B cell (primary cell): ENCODE data around the gene GLB1L3. TPM values are rescaled to one million over a fixed set of nuclear protein-coding genes. Genes with fewer than 3 reads are reported as not detected.

Source experiments
- ATAC-seq: fragments of 200-7000 bp; cut with Tn5 transposase; one replicate; pipeline ENCODE4 v1.10.0; 2021; ENCODE audit warnings: low read depth, mild to moderate bottlenecking, moderate number of reproducible peaks, moderate library complexity
- CTCF ChIA-PET: fragments of 350-600 bp; sonication (Branson Sonifier 250); formaldehyde crosslinking; loops from one replicate; lab custom pipeline; 2021; ENCODE audit warnings: antibody characterized with exemption, inconsistent platforms; lab: Charles Lee
- POLR2A ChIA-PET: fragments of 350-600 bp; sonication (Branson Sonifier 250); formaldehyde crosslinking; loops from one replicate; lab custom pipeline; 2021; ENCODE audit warnings: antibody characterized with exemption; lab: Charles Lee
- DNase-seq: peaks from one replicate; pipeline ENCODE4 v3.0.0; 2013
- H2AFZ ChIP-seq: 2 replicates; pipeline ENCODE4 v1.6.1; 2012; ENCODE audit warnings: mild to moderate bottlenecking, low read depth, low read length; ENCODE audit not compliant: insufficient read depth, poor library complexity, severe bottlenecking
- H3K27ac ChIP-seq, 2 donors: 1 replicate in 1 of 2; 2 replicates in 1 of 2; pipeline ENCODE4 v1.5.1; 2012 to 2013; ENCODE audit warnings: low read length in 2 of 2, mild to moderate bottlenecking in 2 of 2, moderate library complexity in 1 of 2
- H3K27me3 ChIP-seq, 4 experiments: fragments of 200-600 bp in 1 of 4; sonication (generic) in 1 of 4; replicated peaks in 1 of 4; 1 replicate in 2 of 4; 2 replicates in 2 of 4; pipeline versions ENCODE4 v1.6.1 to v1.7.0; 2013 to 2016; ENCODE audit warnings: low read length in 3 of 4, mild to moderate bottlenecking in 2 of 4, mixed read lengths in 1 of 4, moderate library complexity in 1 of 4; ENCODE audit not compliant: insufficient read depth in 4 of 4, control insufficient read depth in 3 of 4; ENCODE audit errors: control extremely low read depth in 1 of 4
- H3K36me3 ChIP-seq, 2 experiments: replicated peaks in 1 of 2; 1 replicate in 1 of 2; 2 replicates in 1 of 2; pipeline versions ENCODE4 v1.6.1 to v1.7.1; 2013; ENCODE audit warnings: low read length in 1 of 2; ENCODE audit not compliant: insufficient read depth in 2 of 2, control insufficient read depth in 1 of 2; ENCODE audit errors: control extremely low read depth in 1 of 2, extremely low read depth in 1 of 2
- H3K4me1 ChIP-seq, 2 donors: fragments of 200-600 bp in 1 of 2; sonication (generic) in 1 of 2; 1 replicate in 1 of 2; 2 replicates in 1 of 2; pipeline versions ENCODE4 v1.5.1 to v1.6.1; 2013 to 2017; ENCODE audit warnings: low read length in 2 of 2; ENCODE audit not compliant: control insufficient read depth in 2 of 2, insufficient read depth in 2 of 2
- H3K4me2 ChIP-seq: replicated peaks from 2 replicates; pipeline ENCODE3; 2012; ENCODE audit warnings: mild to moderate bottlenecking, low read depth, low read length; ENCODE audit not compliant: poor library complexity, severe bottlenecking
- H3K4me3 ChIP-seq, 5 experiments: fragments of 200-600 bp in 1 of 5; sonication (generic) in 1 of 5; 1 replicate in 3 of 5; 2 replicates in 2 of 5; pipeline versions ENCODE4 v1.5.1 to v1.7.0; 2011 to 2016; ENCODE audit warnings: low read length in 4 of 5, mild to moderate bottlenecking in 4 of 5, low read depth in 2 of 5, control low read depth in 1 of 5, moderate library complexity in 1 of 5; ENCODE audit not compliant: insufficient read depth in 1 of 5; ENCODE audit errors: control extremely low read depth in 1 of 5, extremely low read depth in 1 of 5
- H3K79me2 ChIP-seq: fragments of 200-600 bp; sonication (generic); one replicate; pipeline ENCODE4 v1.6.0; 2016; ENCODE audit warnings: low read length; ENCODE audit not compliant: control insufficient read depth, insufficient read depth
- H3K9ac ChIP-seq: fragments of 200-600 bp; sonication (generic); 2 replicates; pipeline ENCODE4 v1.6.1; 2017; ENCODE audit warnings: mild to moderate bottlenecking, low read length, moderate library complexity
- H3K9me3 ChIP-seq, 3 donors: one replicate each; pipeline versions ENCODE4 v1.6.1 to v1.7.1; 2013; ENCODE audit warnings: low read length in 2 of 3; ENCODE audit not compliant: control insufficient read depth in 2 of 3, insufficient read depth in 1 of 3; ENCODE audit errors: control extremely low read depth in 1 of 3
- H4K20me1 ChIP-seq: 2 replicates; pipeline ENCODE4 v1.6.0; 2012; ENCODE audit warnings: mild to moderate bottlenecking, low read length; ENCODE audit not compliant: insufficient read depth, control insufficient read depth, poor library complexity, severe bottlenecking
- H3K27ac Mint-ChIP-seq: one replicate; pipeline ENCODE4 v1.8.0; 2021; ENCODE audit warnings: mixed read lengths
- H3K27me3 Mint-ChIP-seq: one replicate; pipeline ENCODE4 v1.8.0; 2021; ENCODE audit warnings: mixed read lengths
- H3K4me1 Mint-ChIP-seq: one replicate; pipeline ENCODE4 v1.8.0; 2021; ENCODE audit warnings: mixed read lengths
- H3K4me3 Mint-ChIP-seq: one replicate; pipeline ENCODE4 v1.8.0; 2021; ENCODE audit warnings: mixed read lengths
- H3K9me3 Mint-ChIP-seq: one replicate; pipeline ENCODE4 v1.8.0; 2022; ENCODE audit warnings: mixed read lengths; ENCODE audit not compliant: insufficient read depth
- EZH2 ChIP-seq: IDR thresholded peaks from 2 replicates; pipeline ENCODE4 v1.6.1; 2012; ENCODE audit warnings: borderline replicate concordance, low read depth, mild to moderate bottlenecking, moderate library complexity, low read length; ENCODE audit not compliant: insufficient read depth, poor library complexity, severe bottlenecking
- WGBS: methylation state at CpG from one replicate; pipeline ENCODE4 v1.1.5; 2013; ENCODE audit warnings: missing lambda C conversion rate; ENCODE audit not compliant: insufficient coverage; 5-methylcytosine and 5-hydroxymethylcytosine counted together
- intact Hi-C: fragments of 100-400 bp; cut with micrococcal nuclease; formaldehyde crosslinking; loops from one replicate; pipeline ENCODE4 v1.10.0; 2022
- polyA plus RNA-seq: library from polyadenylated mRNA; depleted of rRNA; stranded (reverse); fragments of >200 nt; gene quantifications from 2 replicates; pipeline ENCODE4 v1.2.3, GENCODE V29; 2012
- total RNA-seq, 2 donors: library from RNA; stranded (reverse); fragments of 120-200 nt in 1 of 2; gene quantifications; 1 replicate in 1 of 2; 2 replicates in 1 of 2; pipeline versions ENCODE4 v1.2.3 to v1.2.4, GENCODE V29; 2013 to 2022
- TF ChIP-seq, protein P1 (sequence below): fragments of 200-600 bp; IDR thresholded peaks from one replicate; pipeline ENCODE4 v1.8.0; 2022; ENCODE audit warnings: antibody characterized with exemption, mild to moderate bottlenecking

GLB1L3 gene
- total and polyA plus RNA-seq, 2 donors (not counting 1 experiment from before 2014, with no cell fraction given): not detected

DNA sequence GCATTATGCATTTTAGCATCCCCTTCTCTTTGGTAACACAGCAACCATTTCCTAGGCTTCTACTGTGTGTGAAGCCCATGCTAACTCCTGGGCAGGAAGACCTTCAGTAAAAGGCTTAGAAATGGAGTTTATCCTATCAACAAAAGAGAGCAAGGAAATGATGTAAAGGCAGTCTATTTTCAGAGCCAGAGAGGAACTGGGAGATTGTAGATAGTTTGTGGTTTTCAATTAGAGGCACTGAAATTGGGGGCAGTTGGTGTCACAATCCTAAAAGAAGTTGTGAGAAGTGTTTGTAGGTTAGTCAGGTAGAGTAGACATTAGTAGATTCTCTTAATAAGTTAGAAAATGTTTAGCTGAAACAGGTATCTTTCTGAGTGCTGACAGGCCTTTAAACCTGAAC is 15.7 kb upstream of the GLB1L3 start:
- TF ChIP-seq EZH2: no peak
- TF ChIP-seq, protein P1, sequence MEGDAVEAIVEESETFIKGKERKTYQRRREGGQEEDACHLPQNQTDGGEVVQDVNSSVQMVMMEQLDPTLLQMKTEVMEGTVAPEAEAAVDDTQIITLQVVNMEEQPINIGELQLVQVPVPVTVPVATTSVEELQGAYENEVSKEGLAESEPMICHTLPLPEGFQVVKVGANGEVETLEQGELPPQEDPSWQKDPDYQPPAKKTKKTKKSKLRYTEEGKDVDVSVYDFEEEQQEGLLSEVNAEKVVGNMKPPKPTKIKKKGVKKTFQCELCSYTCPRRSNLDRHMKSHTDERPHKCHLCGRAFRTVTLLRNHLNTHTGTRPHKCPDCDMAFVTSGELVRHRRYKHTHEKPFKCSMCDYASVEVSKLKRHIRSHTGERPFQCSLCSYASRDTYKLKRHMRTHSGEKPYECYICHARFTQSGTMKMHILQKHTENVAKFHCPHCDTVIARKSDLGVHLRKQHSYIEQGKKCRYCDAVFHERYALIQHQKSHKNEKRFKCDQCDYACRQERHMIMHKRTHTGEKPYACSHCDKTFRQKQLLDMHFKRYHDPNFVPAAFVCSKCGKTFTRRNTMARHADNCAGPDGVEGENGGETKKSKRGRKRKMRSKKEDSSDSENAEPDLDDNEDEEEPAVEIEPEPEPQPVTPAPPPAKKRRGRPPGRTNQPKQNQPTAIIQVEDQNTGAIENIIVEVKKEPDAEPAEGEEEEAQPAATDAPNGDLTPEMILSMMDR: no peak
- H3K9me3 ChIP-seq: no peaks in the 10 kb centered on the region
- H3K4me1 ChIP-seq: no peaks in the 10 kb centered on the region
- H3K79me2 ChIP-seq: no peaks in the 10 kb centered on the region
- H3K9ac ChIP-seq: no peak overlapping the region
- no peak overlapping the region for H3K4me3 ChIP-seq
- H4K20me1 ChIP-seq: no peaks in the 10 kb centered on the region
- H3K9me3 Mint-ChIP-seq: no peaks in the 10 kb centered on the region
- no peaks in the 10 kb centered on the region for H3K4me1 Mint-ChIP-seq
- intact Hi-C loops: no loop called here
- POLR2A ChIA-PET: no interaction called here
- CTCF ChIA-PET: interaction anchor here (1.3 to 2.3 kb wide), 3 partner anchors 11 to 53 kb away, joined by 3 to 10 read pairs (median 5); partner anchors contain the start of gene GLB1L3
- H3K4me2 ChIP-seq: no peak overlapping the region
- no peak overlapping the region for H2AFZ ChIP-seq
- H3K36me3 ChIP-seq: peaks cover 3 to 45% of the 10 kb centered on the region in 2 experiments
- DNase-seq (no peak), ATAC-seq (no peak)
- H3K27ac Mint-ChIP-seq: no peak overlapping the region
- no peaks in the 10 kb centered on the region for H3K27me3 ChIP-seq
- H3K27ac ChIP-seq: no peak overlapping the region
- H3K4me3 Mint-ChIP-seq: no peak overlapping the region
- no peaks in the 10 kb centered on the region for H3K27me3 Mint-ChIP-seq

DNA sequence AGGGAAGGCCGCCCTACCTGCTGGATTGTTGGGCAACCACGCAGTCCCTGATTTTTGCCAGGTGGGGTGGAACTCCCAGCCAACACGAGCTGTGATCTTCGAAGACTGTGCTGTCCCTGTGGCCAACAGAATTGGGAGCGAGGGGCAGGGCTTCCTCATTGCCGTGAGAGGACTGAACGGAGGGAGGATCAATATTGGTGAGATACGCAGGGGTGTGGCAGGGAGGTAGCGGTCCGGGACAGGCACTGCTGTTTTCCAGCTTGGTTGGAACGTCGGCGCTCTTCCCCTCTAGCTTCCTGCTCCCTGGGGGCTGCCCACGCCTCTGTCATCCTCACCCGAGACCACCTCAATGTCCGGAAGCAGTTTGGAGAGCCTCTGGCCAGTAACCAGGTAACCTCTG is 15.2 kb upstream of the GLB1L3 start:
- Histone ChIP-seq H3K4me2 (no peak overlapping the region), H3K79me2 (no peaks in the 10 kb centered on the region), H3K36me3 (peaks cover 3 to 45% of the 10 kb centered on the region in 2 experiments), H3K4me1 (no peaks in the 10 kb centered on the region), H3K27ac (no peak overlapping the region), H3K27me3 (no peaks in the 10 kb centered on the region), H4K20me1 (no peaks in the 10 kb centered on the region), H3K9ac (no peak overlapping the region), H2AFZ (no peak overlapping the region), H3K4me3 (no peak overlapping the region), H3K9me3 (no peaks in the 10 kb centered on the region)
- Mint-ChIP-seq H3K27ac (no peak overlapping the region), H3K9me3 (no peaks in the 10 kb centered on the region), H3K4me1 (no peaks in the 10 kb centered on the region), H3K27me3 (no peaks in the 10 kb centered on the region), H3K4me3 (no peak overlapping the region)
- ChIA-PET POLR2A (no interaction called here), CTCF (interaction anchor here (1.3 to 2.3 kb wide), 5 partner anchors 10 to 54 kb away, joined by 3 to 10 read pairs (median 7); partner anchors contain the start of gene GLB1L3)
- no peak for ATAC-seq
- DNase-seq: no peak
- intact Hi-C loops: no loop called here
- TF ChIP-seq, protein P1: no peak
- TF ChIP-seq EZH2: no peak
- 100% methylated on average over 13 of the region's 16 CpGs for WGBS
